ENCODE results near the gene NRXN3. TPM values are rescaled to one million over a fixed set of nuclear protein-coding genes. Genes with fewer than 3 reads are reported as not detected.

The NRXN3 gene
- polyA plus RNA-seq, 1 of the 3 experiments (the other 2 are of a cell fraction): 1.6 TPM

DNA sequence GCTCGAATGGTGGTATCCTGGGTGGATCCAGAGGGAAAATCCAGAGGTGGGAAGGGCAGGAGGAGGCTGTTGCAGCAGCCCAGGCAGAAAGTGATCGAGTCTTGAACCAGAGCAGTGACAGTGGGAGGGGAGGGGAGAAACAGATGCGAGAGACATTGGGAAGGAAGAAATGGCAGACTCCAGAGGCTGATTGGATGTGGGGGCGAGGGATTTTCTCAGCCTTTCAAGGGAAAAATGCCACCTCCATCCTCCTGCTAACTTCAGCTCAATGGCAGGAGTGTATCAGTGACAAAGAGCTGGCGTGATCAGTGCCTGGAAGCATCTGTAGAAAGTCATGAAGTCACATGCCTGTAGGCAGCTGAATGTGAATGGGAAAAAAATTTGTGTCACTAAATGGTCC, 38.6 kb upstream of the NRXN3 start:
- Histone ChIP-seq H3K9ac (no peak overlapping the region), H3K36me3 (replicated peaks in 1 of 2; ENCODE audit: control insufficient read depth in 1 of 2, insufficient read depth in 2 of 2, low read length in 1 of 2) (no peaks in the 10 kb centered on the region), H3K27ac (ENCODE audit: low read depth in 2 of 2, low read length in 1 of 2) (no peak overlapping the region), H3F3A (replicated peaks; ENCODE audit: insufficient read depth) (no peaks in the 10 kb centered on the region), H3K79me2 (ENCODE audit: insufficient read depth) (no peaks in the 10 kb centered on the region), H3K9me2 (no peaks in the 10 kb centered on the region), H3K4me2 (no peak overlapping the region), H3K27me3 (ENCODE audit: insufficient read depth) (no peaks in the 10 kb centered on the region), H3K9me3 (no peaks in the 10 kb centered on the region), H4K20me1 (ENCODE audit: insufficient read depth) (no peaks in the 10 kb centered on the region), H3K4me3 (ENCODE audit: low read depth in 2 of 2, low read length in 1 of 2) (no peak overlapping the region), H2AFZ (ENCODE audit: low read depth) (no peak overlapping the region), H3K4me1 (ENCODE audit: control insufficient read depth in 1 of 2, insufficient read depth in 2 of 2, low read depth in 1 of 2, low read length in 1 of 2) (no peaks in the 10 kb centered on the region)
- DNase-seq: no peak
- ChIA-PET POLR2A (no interaction called here), CTCF (no interaction called here)
- 16% methylated on average over 5 of the region's 5 CpGs for WGBS (ENCODE audit: low lambda C conversion rate)
- no peak for TF ChIP-seq JUND (IDR thresholded peaks at IDR 0.05)
- no peak for TF ChIP-seq TCF12 (IDR thresholded peaks at IDR 0.05)
- no peak for TF ChIP-seq REST (IDR thresholded peaks at IDR 0.05; ENCODE audit: low read depth, low read length)

GRCh38 chr14:78135450-78135891, 34.7 kb upstream of the NRXN3 start:
- Histone ChIP-seq H3K27ac (ENCODE audit: low read depth in 2 of 2, low read length in 1 of 2) (no peak overlapping the region), H4K20me1 (ENCODE audit: insufficient read depth) (no peaks in the 10 kb centered on the region), H3K9ac (no peak overlapping the region), H3K27me3 (ENCODE audit: insufficient read depth) (no peaks in the 10 kb centered on the region), H2AFZ (ENCODE audit: low read depth) (no peak overlapping the region), H3K36me3 (replicated peaks in 1 of 2; ENCODE audit: control insufficient read depth in 1 of 2, insufficient read depth in 2 of 2, low read length in 1 of 2) (no peaks in the 10 kb centered on the region), H3K4me1 (ENCODE audit: control insufficient read depth in 1 of 2, insufficient read depth in 2 of 2, low read depth in 1 of 2, low read length in 1 of 2) (no peaks in the 10 kb centered on the region), H3K79me2 (ENCODE audit: insufficient read depth) (no peaks in the 10 kb centered on the region), H3K4me2 (no peak overlapping the region), H3K9me3 (no peaks in the 10 kb centered on the region), H3F3A (replicated peaks; ENCODE audit: insufficient read depth) (no peaks in the 10 kb centered on the region), H3K4me3 (ENCODE audit: low read depth in 2 of 2, low read length in 1 of 2) (no peak overlapping the region), H3K9me2 (no peaks in the 10 kb centered on the region)
- no peak for DNase-seq
- TF ChIP-seq EP300 (IDR thresholded peaks at IDR 0.05; ENCODE audit: borderline replicate concordance in 1 of 2, low read depth in 1 of 2, low read length in 1 of 2) (no peak), RXRA (IDR thresholded peaks at IDR 0.05; ENCODE audit: borderline replicate concordance, low read depth) (no peak), YY1 (IDR thresholded peaks at IDR 0.05; ENCODE audit: low read depth) (no peak), MEF2A (IDR thresholded peaks at IDR 0.05; ENCODE audit: borderline replicate concordance, low read depth) (no peak)
- ChIA-PET CTCF (interaction anchor here (1.9 kb wide), 1 partner anchor 17 kb away, joined by 4 read pairs; no protein-coding TSS in a partner anchor), POLR2A (no interaction called here)
- 26% methylated on average over 4 of the region's 4 CpGs for WGBS (ENCODE audit: low lambda C conversion rate)

GRCh38 chr14:78136695-78137094, 33.5 kb upstream of the NRXN3 start:
- Histone ChIP-seq H3K27ac (ENCODE audit: low read depth in 2 of 2, low read length in 1 of 2) (no peak overlapping the region), H3K27me3 (ENCODE audit: insufficient read depth) (no peaks in the 10 kb centered on the region), H3K9ac (no peak overlapping the region), H3K9me3 (no peaks in the 10 kb centered on the region), H3K9me2 (no peaks in the 10 kb centered on the region), H3K4me1 (ENCODE audit: control insufficient read depth in 1 of 2, insufficient read depth in 2 of 2, low read depth in 1 of 2, low read length in 1 of 2) (no peaks in the 10 kb centered on the region), H3K4me3 (ENCODE audit: low read depth in 2 of 2, low read length in 1 of 2) (no peak overlapping the region), H3K36me3 (replicated peaks in 1 of 2; ENCODE audit: control insufficient read depth in 1 of 2, insufficient read depth in 2 of 2, low read length in 1 of 2) (no peaks in the 10 kb centered on the region), H4K20me1 (ENCODE audit: insufficient read depth) (no peaks in the 10 kb centered on the region), H3F3A (replicated peaks; ENCODE audit: insufficient read depth) (no peaks in the 10 kb centered on the region), H3K4me2 (no peak overlapping the region), H2AFZ (ENCODE audit: low read depth) (no peak overlapping the region), H3K79me2 (ENCODE audit: insufficient read depth) (no peaks in the 10 kb centered on the region)
- 19% methylated on average over 4 of the region's 4 CpGs for WGBS (ENCODE audit: low lambda C conversion rate)
- ChIA-PET POLR2A (no interaction called here), CTCF (no interaction called here)
- DNase-seq: no peak
- TF ChIP-seq TCF12 (IDR thresholded peaks at IDR 0.05) (no peak), EZH2phosphoT487 (IDR thresholded peaks at IDR 0.05; ENCODE audit: borderline replicate concordance, low read depth) (no peak), FOXJ3 (CRISPR knock-in tag; IDR thresholded peaks at IDR 0.05) (no peak), ELF1 (IDR thresholded peaks at IDR 0.05) (no peak), NFIC (IDR thresholded peaks at IDR 0.05; ENCODE audit: borderline replicate concordance) (no peak), IRF3 (IDR thresholded peaks at IDR 0.05; ENCODE audit: low read depth, low read length) (no peak), RFX5 (IDR thresholded peaks at IDR 0.05; ENCODE audit: low read length) (no peak), CHD2 (IDR thresholded peaks at IDR 0.05; ENCODE audit: low read length, partially characterized antibody) (no peak), FOSL2 (IDR thresholded peaks at IDR 0.05; ENCODE audit: borderline replicate concordance, low read depth) (no peak), GABPA (IDR thresholded peaks at IDR 0.05; ENCODE audit: low read depth) (no peak), RCOR1 (IDR thresholded peaks at IDR 0.05; ENCODE audit: low read length) (no peak), EP300 (IDR thresholded peaks at IDR 0.05; ENCODE audit: borderline replicate concordance in 1 of 2, low read depth in 1 of 2, low read length in 1 of 2) (no peak), RXRA (IDR thresholded peaks at IDR 0.05; ENCODE audit: borderline replicate concordance, low read depth) (no peak)
- TF ChIP-seq, protein P1, sequence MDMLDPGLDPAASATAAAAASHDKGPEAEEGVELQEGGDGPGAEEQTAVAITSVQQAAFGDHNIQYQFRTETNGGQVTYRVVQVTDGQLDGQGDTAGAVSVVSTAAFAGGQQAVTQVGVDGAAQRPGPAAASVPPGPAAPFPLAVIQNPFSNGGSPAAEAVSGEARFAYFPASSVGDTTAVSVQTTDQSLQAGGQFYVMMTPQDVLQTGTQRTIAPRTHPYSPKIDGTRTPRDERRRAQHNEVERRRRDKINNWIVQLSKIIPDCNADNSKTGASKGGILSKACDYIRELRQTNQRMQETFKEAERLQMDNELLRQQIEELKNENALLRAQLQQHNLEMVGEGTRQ (IDR thresholded peaks at IDR 0.05; ENCODE audit: borderline replicate concordance, low read depth, low read length): no peak

All from SK-N-SH (cell line).